GM19025 (cell line): ENCODE results near the gene SLC12A8.

ENCODE experiments used
- ATAC-seq: cut with Tn5 transposase; IDR thresholded peaks from one replicate; pipeline ENCODE4 v1.9.1; 2021; ENCODE audit warnings: mild to moderate bottlenecking, low read depth, moderate library complexity; ENCODE audit not compliant: unreplicated experiment

Gene SLC12A8

GRCh38 chr3:125059488-125060245, 152.9 kb downstream of the SLC12A8 start:
- ATAC-seq = no peak

DNA sequence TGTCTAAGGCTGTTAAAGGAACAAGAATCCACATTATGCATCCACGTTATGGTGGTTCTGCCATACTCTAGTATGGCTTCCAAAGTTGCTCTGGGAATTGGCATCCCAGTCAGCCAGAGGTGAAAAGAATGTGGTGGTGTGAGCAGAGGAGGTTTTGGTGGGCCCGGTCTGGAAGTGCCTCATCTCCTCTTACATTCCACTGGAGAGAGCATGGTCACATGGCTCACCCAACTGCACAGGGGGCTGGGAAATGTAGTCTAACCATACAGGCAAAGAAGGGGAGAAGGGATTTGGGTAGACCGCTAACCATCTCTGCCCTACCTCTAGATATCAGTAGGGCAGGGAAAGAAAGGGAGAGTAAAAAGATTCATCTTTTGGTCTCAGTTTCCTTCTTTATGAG, 153.6 kb downstream of the SLC12A8 start:
- ATAC-seq = no peak

DNA sequence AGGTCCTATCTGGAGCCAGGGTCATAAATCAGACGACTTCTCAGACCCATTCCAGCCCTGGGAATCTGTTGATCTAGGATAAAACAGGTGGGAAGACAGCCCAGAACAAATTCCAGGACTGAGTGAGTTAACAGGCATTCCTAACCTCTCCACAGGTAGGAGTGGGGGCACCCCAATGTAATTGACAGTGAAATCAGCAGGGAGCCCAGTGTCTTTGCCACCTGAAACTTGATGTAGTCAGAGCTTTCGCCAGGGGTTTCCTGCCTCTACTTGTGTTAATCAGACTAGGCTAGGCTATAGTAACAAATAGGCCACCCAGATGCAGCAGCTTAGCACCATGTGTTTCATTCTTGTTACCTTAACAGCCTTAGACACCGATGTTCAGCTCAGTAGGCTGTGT, 154.0 kb downstream of the SLC12A8 start:
- no peak for ATAC-seq

- ATAC-seq = no peak
Observed at GRCh38 chr3:125057186-125057850, 155.2 kb downstream of the SLC12A8 start.

DNA sequence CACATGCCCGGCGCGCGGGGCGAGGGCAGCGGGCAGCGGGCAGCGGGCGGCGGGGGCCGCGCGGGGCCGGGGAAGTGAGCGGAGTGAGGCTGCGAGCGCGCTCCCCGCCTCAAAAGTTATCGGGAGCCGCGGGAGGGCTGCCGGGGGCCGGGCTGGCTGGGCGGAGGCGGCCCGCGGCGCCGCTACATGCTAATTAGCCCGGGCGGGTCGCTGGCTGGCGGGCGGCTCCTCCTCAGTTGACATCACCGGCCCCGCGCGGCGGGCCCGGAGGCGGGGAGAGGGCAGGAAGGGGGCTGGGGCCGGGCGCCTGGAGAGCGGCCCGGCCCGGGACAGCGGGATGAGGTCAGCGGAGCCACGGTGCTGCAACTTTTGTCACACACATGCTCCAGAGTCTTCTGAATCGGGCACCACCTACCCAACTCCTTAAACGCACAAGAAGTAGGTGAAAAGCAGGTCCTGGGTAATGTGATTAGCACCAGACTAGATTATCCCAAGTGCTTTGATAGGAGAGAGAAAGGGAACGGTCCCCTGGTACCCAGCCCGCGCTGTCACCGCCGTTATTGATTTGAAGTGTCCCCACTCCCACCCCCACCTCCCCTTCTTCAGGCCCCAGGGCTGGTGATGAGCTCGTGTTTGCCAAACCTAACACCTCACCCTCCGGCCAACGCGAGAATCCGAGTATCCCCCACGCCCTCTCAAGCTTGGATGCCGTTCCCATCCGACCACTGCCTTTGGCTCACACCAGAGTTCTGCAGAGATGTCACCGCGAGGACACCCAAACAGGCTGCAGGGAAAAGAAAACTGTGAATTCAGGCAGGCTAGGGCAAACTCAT, 156.4 kb downstream of the SLC12A8 start, which contains the start of gene HEG1:
Gene HEG1 (minus strand): TSS at position 85 of the 833 bp plus-strand sequence. CDS start 107 bp downstream, outside the sequence.
- ATAC-seq = peak; percentile 73

DNA sequence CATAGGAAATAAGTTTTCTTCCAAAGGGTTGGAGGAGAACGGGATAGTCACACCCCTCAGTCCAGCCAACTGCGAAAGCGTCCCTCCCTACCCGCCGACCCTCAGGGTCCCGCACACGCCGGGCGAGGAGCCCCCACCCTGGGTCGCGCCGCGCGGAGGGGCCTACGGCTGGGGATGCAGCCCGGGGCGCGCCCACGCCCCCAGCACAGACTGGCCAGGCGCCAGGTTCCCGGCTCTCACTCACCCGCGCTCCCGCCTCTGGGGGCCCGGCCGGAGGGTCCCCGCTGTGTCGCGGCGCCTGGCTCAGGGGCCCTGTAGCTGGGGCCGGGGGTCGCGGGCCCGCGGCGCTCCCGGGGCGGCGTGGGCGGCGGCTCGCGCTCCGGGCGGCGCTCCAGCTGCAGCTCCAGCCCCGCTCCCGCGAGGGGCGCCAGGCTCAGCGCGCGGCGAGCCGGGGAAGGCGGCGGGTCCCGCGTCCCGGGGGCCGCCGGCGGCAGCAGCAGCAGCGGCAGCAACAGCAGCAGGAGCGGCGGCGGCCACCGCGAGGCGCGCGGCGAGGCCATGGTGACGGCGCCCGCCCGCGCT, 157.1 kb downstream of the SLC12A8 start:
- ATAC-seq = peak; percentile 23

- no peak for ATAC-seq
Observed at GRCh38 chr3:125054449-125055329, 157.9 kb downstream of the SLC12A8 start.

DNA sequence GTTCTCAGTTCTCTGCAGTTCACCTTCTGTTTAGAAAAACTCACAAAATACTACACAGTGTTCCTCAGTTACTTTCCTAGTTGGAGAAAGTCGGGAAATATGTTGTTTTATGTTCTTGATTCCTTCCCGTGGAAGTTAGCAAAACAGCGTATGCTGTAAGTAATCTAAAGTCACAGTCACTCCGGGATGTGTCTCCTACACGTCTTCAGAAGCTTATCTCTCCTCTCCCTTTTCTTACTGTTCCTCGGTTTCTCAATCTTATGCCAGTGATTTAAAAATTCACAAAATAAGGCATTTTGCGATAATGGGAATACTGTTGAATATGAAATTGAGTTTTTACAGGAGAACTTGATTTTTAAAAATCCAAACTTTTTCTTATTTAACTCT, 158.5 kb downstream of the SLC12A8 start:
- ATAC-seq = no peak

- ATAC-seq = no peak
Observed at GRCh38 chr3:125053304-125053699, 159.2 kb downstream of the SLC12A8 start.

DNA sequence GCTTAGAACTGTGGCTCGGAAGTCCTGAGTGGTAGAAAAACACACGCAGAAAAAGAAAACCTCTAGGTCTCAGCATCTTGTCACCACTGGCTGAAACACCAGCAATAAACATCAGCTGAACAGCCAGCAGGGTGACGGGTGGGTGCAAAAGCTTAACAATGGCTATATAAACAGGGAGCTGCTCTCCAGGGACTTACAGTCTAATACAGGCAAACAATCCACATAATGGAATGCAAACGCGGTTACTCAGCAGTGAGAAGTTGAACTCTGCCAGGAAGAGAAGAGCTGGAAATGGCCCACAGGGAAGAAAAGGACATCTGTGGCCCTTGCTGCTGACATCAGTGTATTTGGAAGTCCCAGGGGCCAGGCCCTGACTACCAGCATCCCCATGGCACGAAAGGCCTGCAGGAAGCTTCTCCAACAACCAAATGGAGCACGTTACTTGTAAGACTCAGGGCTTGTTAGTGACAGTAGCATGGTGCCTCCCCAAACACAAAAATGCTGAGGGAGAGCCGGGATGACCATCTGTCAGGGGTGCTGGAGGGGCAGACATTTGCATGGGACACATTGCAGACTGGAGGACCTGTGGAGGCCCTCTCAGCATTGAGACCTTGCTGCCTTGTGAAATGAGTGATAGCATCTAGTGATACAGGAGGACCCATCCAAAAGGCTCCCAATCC, 159.8 kb downstream of the SLC12A8 start:
- ATAC-seq = no peak

GRCh38 chr3:125051715-125052581, 160.6 kb downstream of the SLC12A8 start:
- no peak for ATAC-seq

GRCh38 chr3:125051205-125051604, 161.3 kb downstream of the SLC12A8 start:
- no peak for ATAC-seq

GRCh38 chr3:125050488-125051090, 162.0 kb downstream of the SLC12A8 start:
- no peak for ATAC-seq

DNA sequence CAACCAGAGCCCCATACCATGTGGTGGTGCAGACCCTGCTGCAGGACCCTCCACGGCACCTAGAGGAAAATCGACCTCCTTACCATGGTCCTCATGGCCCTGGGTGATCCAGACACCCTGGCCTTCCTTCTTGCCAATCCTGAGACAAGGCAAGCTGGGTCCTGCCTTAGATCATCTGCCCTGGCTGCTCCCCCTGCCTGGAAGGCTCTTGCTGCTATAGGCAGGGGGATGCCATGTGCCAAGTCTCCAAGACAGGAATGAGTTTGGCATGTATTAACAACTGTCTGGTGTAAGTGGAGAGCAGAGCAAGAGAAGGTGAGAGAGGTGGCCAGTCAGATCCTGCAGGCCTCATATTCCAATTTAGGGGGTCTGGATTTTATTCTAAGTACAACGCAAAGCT, 164.3 kb downstream of the SLC12A8 start:
- ATAC-seq = no peak

GRCh38 chr3:125045965-125046364, 166.6 kb downstream of the SLC12A8 start:
- no peak for ATAC-seq

DNA sequence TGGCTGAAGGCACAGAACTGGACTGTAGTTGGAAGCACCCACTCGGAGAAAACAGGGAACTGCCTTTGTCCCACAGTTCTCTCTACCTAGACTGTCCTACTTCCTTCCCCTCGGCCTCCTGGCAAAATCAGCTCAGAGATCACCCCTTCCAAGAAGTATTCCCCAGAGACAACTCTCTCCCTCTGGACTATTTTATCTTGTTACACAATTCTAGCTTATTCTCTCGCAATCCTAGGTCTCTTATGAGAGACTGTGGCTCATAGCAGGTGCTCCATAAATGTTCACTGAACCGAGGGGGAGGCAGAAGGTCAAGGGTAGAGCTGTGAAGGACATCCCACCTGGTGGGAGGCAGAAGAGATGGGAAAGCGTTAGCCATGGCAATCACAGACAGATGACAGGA, 167.4 kb downstream of the SLC12A8 start:
- ATAC-seq = no peak

DNA sequence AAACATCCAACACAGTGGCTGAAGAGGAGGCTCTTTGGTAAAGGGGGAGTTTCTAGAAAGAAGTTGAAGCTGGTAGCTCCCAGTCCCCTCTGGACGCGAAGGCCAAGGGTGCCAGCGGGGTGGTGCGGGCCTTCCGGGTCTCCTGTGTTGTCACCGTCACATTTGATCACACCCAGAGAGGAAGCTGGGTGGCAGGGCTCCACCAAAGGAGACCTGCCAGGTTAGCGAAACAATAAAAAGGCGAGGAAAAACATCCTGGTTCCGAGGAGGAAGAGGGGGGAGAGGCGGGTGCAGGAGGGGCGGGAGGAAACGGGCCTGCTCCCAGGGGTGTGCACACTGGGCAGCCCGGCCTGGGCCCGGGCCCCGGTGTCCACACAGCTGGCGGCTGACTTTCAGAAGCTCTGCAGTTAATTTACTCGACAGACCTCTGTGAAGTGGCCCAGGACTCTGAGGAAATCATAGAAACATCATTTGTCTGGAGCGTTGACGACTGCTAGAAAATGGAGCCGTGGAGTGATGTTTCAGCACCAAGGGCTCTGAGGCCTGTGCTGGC, 168.9 kb downstream of the SLC12A8 start:
- ATAC-seq = no peak
